GM21526 (cell line): ENCODE data around the gene PARVA.

Experiments
- ATAC-seq: cut with Tn5 transposase; IDR thresholded peaks from one replicate; pipeline ENCODE4 v1.9.1; 2021; ENCODE audit warnings: moderate library complexity; ENCODE audit not compliant: unreplicated experiment, low FRiP score

Gene PARVA

DNA sequence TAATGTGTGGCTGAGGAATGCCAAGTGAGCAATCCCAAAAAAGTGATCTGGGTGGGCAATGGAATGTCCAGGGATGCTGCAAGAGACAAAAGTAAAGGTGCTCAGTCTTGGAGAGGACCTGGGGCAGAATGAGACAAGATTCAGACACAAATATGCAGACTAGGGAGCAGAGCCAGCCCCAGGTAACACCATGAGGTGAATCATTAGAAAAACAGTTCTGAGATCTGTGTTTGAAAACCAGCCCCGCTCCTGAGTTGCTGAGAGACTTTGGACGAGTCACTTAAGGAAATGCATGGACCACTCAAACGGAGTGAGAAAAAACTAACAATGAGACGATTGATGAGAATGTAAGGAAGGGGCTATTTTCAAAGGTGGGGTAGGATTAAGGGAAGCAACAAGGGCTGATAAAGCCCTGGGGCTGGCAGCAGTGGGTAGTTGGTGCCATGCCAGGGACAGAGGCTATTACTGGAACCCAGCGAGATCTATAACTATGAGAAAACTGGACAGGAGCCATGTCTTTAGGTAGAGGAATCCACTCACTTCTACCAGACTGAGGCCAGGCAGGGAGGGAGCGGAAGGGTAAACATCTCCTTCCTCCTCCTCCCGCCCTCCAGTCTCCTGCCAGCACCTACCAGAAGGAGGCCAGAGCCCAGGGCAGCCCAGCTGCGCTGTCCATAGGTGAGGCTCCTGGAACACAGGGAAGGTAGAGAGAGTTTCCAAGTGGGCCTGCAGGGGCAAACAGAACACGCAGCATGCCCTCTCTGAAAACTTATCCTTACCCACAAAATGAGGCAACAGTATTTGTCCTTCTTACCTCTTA, 166.4 kb downstream of the PARVA start:
- no peak for ATAC-seq

DNA sequence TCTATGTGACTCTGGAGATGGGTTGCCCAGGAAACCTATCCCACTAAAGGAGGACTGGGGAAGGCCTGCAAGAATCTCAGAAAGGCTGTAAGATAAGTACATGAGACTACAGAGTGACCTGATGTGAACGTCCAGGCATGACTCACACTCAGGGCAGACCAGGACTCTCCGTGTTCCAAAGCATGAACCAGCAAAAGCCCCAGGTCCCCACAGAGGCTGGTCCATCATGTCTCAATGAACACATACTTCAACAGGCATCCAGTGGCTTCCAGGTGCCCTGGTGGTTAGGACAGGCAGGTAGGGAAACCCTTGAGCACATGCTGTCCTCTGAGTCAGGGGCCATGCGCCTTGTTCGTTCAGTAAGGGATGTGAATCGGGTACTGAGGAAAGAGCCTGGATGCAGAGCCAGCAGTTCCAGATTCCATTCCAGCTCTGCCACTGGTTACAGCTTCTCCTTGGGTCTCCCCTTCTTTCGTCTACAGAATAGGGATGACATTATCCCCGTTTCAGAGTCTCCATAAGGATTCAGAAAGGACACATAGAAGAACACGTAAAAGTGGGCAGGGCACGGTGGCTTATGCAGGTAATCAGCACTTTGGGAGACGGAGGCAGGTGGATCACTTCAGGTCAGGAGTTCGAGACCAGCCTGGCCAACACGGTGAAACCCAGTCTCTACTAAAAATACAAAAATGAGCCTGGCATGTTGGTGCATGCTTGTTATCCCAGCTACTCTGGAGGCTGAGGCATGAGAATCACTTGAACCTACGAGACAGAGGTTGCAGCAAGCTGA, 167.8 kb downstream of the PARVA start:
- ATAC-seq, result no peak

DNA sequence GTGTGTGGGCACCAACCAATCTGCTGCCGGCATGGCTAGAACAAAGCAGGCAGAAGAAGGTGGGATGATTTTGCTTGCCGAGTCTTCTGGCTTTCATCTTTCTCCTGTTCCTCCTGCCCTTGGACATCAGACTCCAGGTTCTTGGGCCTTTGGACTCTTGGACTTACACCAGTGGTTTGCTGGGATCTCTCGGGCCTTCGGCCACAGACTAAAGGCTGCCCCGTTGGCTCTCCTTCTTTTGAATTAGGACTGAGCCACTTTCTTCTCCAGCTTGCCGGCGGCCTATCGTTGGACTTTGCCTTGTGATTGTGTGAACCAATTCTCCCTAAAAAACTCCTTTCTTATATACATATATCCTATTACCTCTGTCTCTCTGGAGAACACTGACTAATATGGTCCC, 168.8 kb downstream of the PARVA start:
- ATAC-seq, result no peak

DNA sequence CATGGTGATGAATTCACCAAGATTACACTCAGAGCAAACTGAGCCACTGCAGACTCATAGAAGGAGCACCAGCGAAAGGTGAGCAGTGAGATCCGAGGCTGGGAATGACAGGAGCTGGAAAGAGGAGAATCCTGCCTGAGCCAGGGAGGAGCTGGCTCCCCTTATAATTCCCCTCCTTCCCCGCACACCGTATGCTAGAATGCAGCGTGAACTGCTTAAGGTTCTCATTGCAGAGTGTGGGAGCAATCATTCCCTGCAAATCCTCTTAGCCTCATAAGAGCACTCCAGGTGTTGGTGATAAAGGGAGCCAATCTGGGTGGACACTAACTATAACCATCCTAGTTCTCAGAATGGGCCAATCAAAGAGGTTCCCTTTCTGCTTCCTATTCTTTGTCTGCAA, 169.3 kb downstream of the PARVA start:
- ATAC-seq, result no peak

DNA sequence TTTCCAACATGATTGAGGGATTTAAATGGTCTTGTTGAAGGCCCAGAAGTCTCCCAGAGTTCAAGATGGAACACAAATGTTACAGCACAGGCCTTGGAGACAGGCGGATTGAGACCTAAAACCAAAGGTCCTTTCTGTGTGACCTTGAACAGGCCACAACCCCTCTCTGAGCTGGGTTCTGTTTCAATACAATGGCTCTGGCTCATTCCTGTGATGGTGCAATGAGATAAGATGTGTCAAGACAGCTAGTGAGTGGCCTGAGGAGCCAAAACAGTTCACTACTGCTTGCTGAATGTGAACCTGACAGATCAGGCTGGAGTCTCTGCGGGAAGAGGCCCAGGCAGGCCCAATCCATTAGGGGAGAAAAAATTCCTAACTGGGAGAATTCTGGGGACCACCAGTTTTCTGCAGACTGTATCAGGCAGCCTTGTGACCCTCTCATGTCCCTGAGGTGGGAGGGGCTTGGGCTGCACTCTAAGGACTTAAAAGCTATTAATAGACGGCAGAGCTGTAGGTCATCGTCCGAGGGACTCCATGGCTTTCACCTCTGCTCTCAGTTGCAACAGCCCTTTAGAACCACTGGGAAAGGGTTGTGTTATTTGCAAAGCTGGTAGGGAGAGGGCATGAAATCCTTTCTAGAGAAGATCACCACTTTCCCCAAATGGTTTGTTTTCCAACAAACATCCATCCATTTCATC, 170.7 kb downstream of the PARVA start:
- no peak for ATAC-seq

DNA sequence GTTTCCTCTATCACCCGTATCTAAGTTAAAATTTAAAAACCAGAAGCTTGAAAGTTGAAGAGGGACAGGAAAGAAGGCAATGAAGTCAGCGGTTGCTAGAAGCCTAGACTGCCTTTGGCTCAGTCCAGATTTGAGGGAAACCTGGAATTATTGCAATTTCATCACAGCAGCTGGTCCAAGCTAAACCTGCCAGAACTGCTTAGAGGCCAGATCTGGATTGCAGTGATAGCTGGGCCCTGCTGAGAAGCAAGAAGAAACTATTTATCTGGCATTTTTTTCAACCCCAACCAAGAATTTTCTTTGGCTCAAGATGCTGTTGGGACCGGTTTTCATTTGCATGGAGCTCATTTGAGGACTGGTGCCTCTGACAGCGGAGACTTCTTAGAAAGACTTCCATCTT, 175.3 kb downstream of the PARVA start:
- no peak for ATAC-seq

DNA sequence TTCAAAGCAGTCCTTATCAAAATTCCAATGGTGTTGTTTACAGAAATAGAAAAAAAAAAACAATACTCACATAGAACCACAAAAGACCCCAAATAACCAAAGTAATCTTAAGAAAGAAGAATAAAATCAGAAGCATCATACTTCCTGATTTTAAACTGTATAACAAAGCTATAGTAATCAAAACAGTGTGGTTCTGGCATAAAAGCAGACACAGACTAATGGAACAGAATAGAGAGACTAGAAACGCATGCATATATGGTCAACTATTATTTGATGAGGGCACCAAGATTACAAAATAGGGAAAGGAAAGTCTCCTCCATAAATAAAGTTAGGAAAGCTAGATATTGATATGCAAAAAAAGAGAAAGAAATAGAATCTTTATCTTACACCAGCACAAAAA, 176.8 kb downstream of the PARVA start:
- no peak for ATAC-seq

DNA sequence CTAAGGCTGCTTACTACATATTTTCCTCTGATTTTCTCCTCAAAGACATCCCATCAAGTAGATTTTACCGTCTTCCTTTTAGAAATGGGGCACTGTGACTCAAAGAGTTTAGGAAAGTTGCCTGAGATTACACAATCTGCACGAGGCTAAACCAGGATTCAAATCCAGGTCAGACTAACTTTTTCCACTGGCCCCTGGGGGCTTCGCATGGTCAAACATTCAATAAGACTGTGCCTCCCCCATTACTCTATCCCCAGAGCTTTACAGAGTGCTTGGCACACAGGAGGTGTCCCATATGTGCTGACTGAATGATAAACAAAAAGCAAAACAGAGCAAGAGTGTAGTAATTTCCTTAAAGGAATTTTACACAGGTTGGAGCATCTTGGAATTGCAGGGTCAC, 178.8 kb downstream of the PARVA start:
- ATAC-seq, result no peak

DNA sequence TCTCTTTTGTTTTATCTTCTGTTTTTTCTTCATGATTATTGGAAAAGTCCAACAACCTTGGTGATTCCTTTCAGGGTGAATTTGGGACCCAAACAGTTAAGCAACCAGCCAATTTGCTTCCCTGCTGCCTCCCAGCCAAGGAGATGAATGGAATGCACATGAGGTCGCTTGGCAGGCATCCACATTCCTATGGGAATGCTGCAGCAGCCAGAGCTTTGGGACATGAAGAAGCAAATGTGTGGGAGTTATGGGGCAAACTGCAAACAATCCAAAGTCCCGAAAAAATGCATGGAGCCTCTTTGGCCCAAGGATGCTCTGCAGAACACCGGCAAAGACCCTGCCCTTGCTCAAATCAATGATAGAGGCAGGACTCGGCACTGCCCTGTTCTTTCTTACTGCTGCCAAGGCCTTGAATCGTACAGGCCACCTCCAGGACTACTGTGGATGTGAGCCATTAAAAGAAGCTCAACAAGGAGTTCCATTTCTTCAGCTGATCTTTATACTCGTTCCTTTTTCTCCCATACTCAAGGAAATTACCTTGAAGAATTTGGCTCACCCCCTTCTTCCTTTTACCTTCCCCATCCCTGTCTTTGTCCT, 179.5 kb downstream of the PARVA start:
- ATAC-seq, result no peak

DNA sequence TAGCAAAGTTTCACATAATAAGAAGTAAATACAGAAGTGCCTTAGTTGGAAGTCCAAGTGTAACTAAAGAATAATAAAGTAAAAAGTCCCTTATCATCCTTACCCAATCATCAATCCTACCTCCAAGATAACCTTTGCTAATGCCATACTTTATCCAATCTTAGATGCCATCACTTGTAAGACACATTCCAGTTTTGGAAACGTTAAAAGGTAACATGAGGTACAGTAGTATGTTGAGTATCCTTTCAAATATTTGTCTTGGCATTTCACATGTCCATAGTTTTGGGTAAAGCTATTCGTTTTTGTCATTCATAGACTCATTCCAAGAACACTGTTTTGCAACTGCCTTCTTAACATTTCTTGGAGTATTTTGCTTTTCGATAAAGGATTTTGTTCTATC, 181.6 kb downstream of the PARVA start:
- no peak for ATAC-seq

DNA sequence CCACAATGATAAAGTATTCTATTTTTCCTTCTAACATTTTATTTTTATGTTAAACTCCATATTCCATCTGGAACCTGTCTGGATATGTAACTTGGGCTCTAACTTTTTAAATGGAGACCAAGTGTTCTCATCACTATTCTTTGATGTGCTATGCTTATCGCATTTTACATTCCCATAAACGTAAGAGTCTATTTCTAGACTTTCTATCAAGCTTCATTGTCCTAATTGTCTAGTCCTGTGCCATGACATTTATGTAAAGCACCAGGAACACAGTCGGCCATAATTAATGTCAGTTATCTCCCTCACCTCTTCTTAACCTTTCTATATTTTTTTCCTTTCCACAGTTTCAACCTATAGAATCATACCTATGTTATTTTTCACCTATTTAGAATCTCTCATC, 183.0 kb downstream of the PARVA start:
- ATAC-seq, result no peak

DNA sequence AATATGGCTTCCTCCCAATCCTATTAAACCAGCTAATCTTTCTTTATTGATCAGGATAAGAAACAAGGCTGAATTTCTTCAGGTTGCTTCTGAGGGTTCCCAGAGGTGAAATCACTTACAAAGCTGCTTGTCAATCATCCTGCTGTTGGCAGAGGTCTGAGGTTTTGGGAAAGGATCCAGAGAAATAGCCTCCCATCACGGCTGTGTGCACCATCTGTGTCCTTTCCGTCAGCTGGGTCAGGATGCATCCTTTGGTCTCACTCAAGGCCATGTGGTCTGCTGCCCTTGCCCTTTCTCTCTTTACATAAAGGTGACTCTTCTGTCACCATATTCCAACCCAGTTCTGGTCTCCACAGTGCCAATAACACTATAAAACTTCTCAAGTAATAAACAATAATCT, 183.5 kb downstream of the PARVA start:
- no peak for ATAC-seq

DNA sequence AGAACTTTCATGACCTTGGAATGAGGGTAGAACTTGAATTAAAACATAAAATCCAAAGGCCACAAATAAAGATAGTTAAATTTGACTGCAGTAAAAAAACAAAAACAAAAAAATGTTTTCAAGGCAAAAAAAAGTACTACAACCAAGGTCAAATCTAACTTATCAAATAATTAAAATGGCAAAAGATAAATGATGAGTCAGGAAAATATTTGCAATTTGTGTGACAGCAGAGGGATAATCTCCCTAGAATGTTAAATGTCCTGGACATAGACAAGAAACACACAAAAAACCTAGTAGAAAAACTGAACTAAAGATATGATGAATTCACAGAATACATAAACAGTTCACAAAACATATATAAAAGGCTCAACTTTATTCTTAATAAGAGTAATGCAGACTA, 186.6 kb downstream of the PARVA start:
- ATAC-seq, result no peak

DNA sequence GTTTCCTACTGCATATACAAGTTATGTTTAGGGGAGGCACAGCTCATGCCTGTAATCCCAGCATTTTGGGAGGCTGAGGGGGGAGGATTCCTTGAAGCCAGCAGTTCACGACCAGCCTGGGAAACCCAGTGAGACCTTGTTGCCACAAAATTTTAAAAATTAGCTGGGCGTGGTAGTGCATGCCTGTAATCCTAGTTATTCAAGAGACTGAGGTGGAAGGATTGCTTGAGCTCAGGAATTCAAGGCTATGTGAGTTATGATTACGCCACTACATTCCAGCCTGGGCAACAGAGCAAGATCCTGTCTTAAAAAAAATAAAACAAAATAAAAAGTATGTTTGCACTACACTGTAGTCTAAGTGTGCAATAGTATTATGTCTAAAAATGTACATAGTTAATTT, 188.0 kb downstream of the PARVA start:
- ATAC-seq, result no peak

DNA sequence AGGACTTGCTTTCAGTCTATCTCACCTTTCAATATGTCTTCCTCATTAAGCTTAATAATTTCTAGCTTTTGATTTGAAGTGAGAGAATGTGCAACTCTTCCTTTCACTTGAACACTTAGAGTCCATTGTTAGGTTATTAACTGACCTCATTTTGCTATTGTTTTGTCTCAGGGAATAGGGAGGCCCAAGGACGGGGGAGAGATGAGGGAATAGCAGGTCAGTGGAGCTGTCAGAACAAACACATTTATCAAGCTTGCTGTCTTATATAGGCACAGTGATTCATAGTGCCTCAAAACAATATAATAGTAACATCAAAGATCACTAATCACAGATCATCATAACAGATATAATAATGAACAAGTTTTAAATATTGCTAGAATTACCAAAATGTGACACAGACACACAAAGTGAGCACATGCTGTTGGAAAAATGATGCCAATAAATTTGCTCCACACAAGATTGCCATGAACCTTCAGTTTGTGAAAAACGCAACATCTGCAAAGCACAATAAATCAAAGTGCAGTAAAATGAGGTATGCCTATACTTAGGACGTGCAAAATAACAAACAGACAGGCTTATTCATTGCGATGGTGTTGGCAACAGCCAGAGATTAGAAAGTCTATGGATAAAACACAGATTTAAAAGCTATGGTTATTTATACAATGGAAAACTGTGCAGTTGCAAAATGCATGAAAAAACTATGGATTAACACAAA, 190.5 kb downstream of the PARVA start:
- ATAC-seq, result no peak

DNA sequence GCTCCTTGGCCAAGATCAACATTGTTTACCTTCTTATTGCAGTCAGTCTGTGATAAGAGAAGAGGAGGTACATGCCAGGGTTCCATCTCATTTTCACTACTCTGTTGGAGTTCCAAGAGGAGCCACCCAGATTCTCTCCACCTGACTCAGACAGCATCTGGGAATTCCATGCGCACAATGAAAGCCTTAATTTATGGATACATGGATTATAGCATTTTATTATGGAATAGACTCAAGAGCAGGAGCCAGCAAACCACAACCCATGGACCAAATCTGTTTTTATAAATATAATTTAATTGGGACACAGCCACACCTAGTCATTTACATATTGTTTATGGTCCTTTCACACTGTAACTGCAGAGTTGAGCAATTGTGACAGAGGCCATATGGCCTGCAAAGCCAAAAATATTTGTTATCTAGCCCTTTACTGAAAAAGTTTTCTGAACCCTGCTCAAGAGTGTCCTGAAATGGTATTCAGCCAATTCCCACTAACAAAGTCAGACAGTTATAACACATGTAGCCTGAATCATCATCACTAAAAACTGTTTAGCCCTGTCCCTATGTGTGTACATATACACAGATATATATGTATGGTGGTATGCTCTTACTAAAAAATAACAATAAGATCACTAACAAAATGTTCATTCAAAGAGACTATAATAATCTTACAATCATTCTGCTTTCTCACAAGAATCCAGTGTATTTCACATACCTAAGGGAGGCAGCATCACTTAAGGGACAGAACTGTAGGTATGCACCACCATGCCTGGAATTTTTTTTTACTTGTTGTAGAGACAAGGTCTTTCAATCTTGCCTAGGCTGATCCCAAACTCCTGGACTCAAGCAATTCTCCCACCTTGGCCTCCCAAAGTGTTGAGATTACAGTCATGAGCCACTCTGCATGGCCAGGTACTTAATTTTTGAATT, 192.4 kb downstream of the PARVA start:
- ATAC-seq, result no peak

DNA sequence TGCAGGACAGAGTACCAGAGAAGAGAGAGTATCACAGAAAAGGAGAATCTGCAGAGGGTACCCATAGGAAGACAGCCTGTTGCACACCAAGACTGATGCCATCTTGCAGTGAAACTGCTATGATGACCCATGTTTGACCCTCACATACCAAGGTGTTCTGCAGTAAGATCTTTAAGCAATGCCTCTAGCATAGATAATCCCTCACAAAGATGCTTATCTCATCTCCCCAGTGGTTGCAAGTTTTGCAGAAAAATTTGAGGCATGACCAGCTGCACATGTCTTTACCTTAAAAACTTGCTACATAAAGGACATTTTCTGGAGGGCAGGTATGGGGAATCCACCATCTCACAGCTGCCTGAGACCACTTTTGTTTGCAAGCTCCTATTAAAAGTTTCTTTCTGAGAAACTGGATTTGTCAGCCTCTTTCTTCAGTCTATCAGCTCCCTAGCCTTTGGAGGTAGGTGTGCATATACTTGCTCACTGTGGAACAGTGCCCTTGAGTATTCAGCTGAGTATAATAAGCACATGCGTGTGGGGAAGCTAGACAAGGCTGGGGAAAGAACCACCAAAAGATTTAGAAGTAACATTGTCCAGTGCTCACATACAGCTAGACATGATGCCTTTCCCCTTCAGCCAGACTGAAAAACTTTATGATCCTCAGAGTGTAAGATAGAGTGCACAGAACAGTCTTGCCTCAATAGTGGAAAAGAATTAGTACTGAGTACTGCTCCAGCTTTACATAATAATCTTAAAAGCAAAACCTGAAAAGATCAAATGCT, 196.5 kb downstream of the PARVA start:
- no peak for ATAC-seq
